ENCODE measurements around the gene VPS45. TPM values are rescaled to one million over a fixed set of nuclear protein-coding genes. Genes with fewer than 3 reads are reported as not detected.

The VPS45 gene
- total and polyA plus RNA-seq, 2 of the 8 experiments (the other 6 are each of a cell fraction or from before 2014, with no cell fraction given): 19.1 to 27.6 TPM

GRCh38 chr1:150146849-150147542 lies 79.4 kb downstream of the VPS45 start (continued):
- TF ChIP-seq TAF7 (optimal IDR thresholded peaks at IDR 0.05; ENCODE audit: borderline replicate concordance, low read depth, low read length): no peak
- no peak for TF ChIP-seq JUN (IDR thresholded peaks at IDR 0.05; ENCODE audit: low read depth, low read length)
- TF ChIP-seq ATF2 (IDR thresholded peaks at IDR 0.05; ENCODE audit: low read length): no peak
- no peak for TF ChIP-seq HDAC6 (IDR thresholded peaks at IDR 0.05; ENCODE audit: low read depth, low read length)

All from H1 (cell line).